CD14-positive monocyte (primary cell): ENCODE data around the gene IL18RAP. TPM values are rescaled to one million over a fixed set of nuclear protein-coding genes. Genes with fewer than 3 reads are reported as not detected.

Experiments
- DNase-seq, 3 donors: peaks; one replicate each; pipeline ENCODE4 v3.0.0-alpha.2; 2011 to 2022
- H2AFZ ChIP-seq: 2 replicates; pipeline ENCODE4 v1.6.0; 2012; ENCODE audit warnings: mild to moderate bottlenecking, low read depth, low read length, inconsistent platforms; ENCODE audit not compliant: insufficient read depth, poor library complexity, severe bottlenecking
- H3K27ac ChIP-seq, 2 donors: 1 replicate in 1 of 2; 2 replicates in 1 of 2; pipeline ENCODE4 v1.5.1; 2012 to 2013; ENCODE audit warnings: low read length in 2 of 2, control low read depth in 1 of 2, inconsistent platforms in 1 of 2, low read depth in 1 of 2, mild to moderate bottlenecking in 1 of 2
- H3K27me3 ChIP-seq, 2 donors: one replicate each; pipeline versions ENCODE4 v1.6.0 to v1.6.1; 2011 to 2013; ENCODE audit warnings: low read length in 2 of 2; ENCODE audit not compliant: control insufficient read depth in 2 of 2, insufficient read depth in 2 of 2
- H3K36me3 ChIP-seq, 2 donors: replicated peaks in 1 of 2; 1 replicate in 1 of 2; 2 replicates in 1 of 2; pipeline versions ENCODE4 v1.5.1 to v1.6.1; 2012 to 2013; ENCODE audit warnings: low read length in 2 of 2, control low read depth in 1 of 2, inconsistent platforms in 1 of 2, mild to moderate bottlenecking in 1 of 2; ENCODE audit not compliant: insufficient read depth in 2 of 2, control insufficient read depth in 1 of 2
- H3K4me1 ChIP-seq, 2 donors: 1 replicate in 1 of 2; 2 replicates in 1 of 2; pipeline versions ENCODE4 v1.5.1 to v1.6.1; 2012 to 2013; ENCODE audit warnings: low read length in 2 of 2, control low read depth in 1 of 2, inconsistent platforms in 1 of 2, mild to moderate bottlenecking in 1 of 2, moderate library complexity in 1 of 2; ENCODE audit not compliant: insufficient read depth in 2 of 2, control insufficient read depth in 1 of 2
- H3K4me2 ChIP-seq: replicated peaks from 2 replicates; pipeline ENCODE3; 2012; ENCODE audit warnings: low read length, moderate library complexity, mild to moderate bottlenecking; ENCODE audit not compliant: poor library complexity, severe bottlenecking; ENCODE audit errors: extremely low read depth
- H3K4me3 ChIP-seq, 3 experiments: fragments of 200-600 bp in 1 of 3; sonication (generic) in 1 of 3; replicated peaks in 1 of 3; 1 replicate in 2 of 3; 2 replicates in 1 of 3; pipeline ENCODE4 v1.5.1; 2011 to 2013; ENCODE audit warnings: low read length in 3 of 3, mild to moderate bottlenecking in 3 of 3, control low read depth in 2 of 3, low read depth in 2 of 3, inconsistent platforms in 1 of 3, moderate library complexity in 1 of 3
- H3K79me2 ChIP-seq: 2 replicates; pipeline ENCODE4 v1.6.0; 2012; ENCODE audit warnings: mild to moderate bottlenecking, control low read depth, inconsistent platforms, low read length, moderate library complexity; ENCODE audit not compliant: insufficient read depth
- H3K9ac ChIP-seq: 2 replicates; pipeline ENCODE4 v1.6.0; 2017; ENCODE audit warnings: low read length, mild to moderate bottlenecking; ENCODE audit not compliant: insufficient read depth, poor library complexity, severe bottlenecking
- H3K9me3 ChIP-seq, 2 donors: replicated peaks in 1 of 2; 1 replicate in 1 of 2; 2 replicates in 1 of 2; pipeline versions ENCODE4 v1.5.1 to v1.6.1; 2012 to 2013; ENCODE audit warnings: low read length in 2 of 2, control low read depth in 1 of 2; ENCODE audit not compliant: control insufficient read depth in 1 of 2, insufficient read depth in 1 of 2
- H4K20me1 ChIP-seq: 2 replicates; pipeline ENCODE4 v1.6.0; 2012; ENCODE audit warnings: mild to moderate bottlenecking, low read length, control low read depth, moderate library complexity; ENCODE audit not compliant: insufficient read depth
- H3K27ac Mint-ChIP-seq, 7 donors: one replicate each; pipeline ENCODE4 v1.8.0; 2020; ENCODE audit warnings: mild to moderate bottlenecking in 7 of 7, mixed read lengths in 7 of 7, moderate library complexity in 6 of 7, inconsistent platforms in 2 of 7
- H3K27me3 Mint-ChIP-seq, 3 donors: one replicate each; pipeline ENCODE4 v1.8.0; 2021 to 2022; ENCODE audit warnings: low read depth in 3 of 3, mild to moderate bottlenecking in 3 of 3, mixed read lengths in 3 of 3, moderate library complexity in 3 of 3, inconsistent platforms in 1 of 3
- H3K36me3 Mint-ChIP-seq, 2 donors: one replicate each; pipeline ENCODE4 v1.8.0; 2020; ENCODE audit warnings: mixed read lengths in 2 of 2, inconsistent platforms in 1 of 2, mild to moderate bottlenecking in 1 of 2
- H3K4me1 Mint-ChIP-seq: one replicate; pipeline ENCODE4 v1.8.0; 2020; ENCODE audit warnings: mild to moderate bottlenecking, mixed read lengths
- H3K4me3 Mint-ChIP-seq, 2 donors: one replicate each; pipeline ENCODE4 v1.8.0; 2020; ENCODE audit warnings: mild to moderate bottlenecking in 2 of 2, mixed read lengths in 2 of 2, moderate library complexity in 1 of 2
- H3K9me3 Mint-ChIP-seq, 7 donors: one replicate each; pipeline ENCODE4 v1.8.0; 2020 to 2022; ENCODE audit warnings: mixed read lengths in 7 of 7, mild to moderate bottlenecking in 6 of 7, moderate library complexity in 6 of 7, inconsistent platforms in 2 of 7
- WGBS: methylation state at CpG from one replicate; pipeline ENCODE4 v1.1.5; 2013; ENCODE audit warnings: missing lambda C conversion rate; ENCODE audit not compliant: insufficient coverage; 5-methylcytosine and 5-hydroxymethylcytosine counted together
- intact Hi-C, 2 donors: fragments of 100-400 bp; cut with micrococcal nuclease; formaldehyde crosslinking; loops; one replicate each; pipeline versions ENCODE4 v1.15.0 to v1.15.1; 2023
- polyA minus RNA-seq: library from RNA; depleted of rRNA, polyadenylated mRNA; stranded (reverse); fragments of >200 nt; gene quantifications from 2 replicates; pipeline ENCODE4 v1.2.3, GENCODE V29; 2012
- polyA plus RNA-seq, 3 donors: library from polyadenylated mRNA; depleted of rRNA in 1 of 3; unstranded in 2 of 3; stranded (reverse) in 1 of 3; fragments of 300-500 nt in 2 of 3; fragments of >200 nt in 1 of 3; fragmentation: Illumina TruSeq in 2 of 3; gene quantifications; 1 replicate in 2 of 3; 2 replicates in 1 of 3; pipeline ENCODE4 v1.2.3, GENCODE V29; 2012 to 2021
- total RNA-seq, 12 experiments: library from RNA in 1 of 12; stranded (reverse) in 1 of 12; fragments of 120-200 nt in 1 of 12; gene quantifications; one replicate each; pipeline ENCODE4 v1.2.4 and lab custom pipeline; 2013 to 2026; ENCODE audit warnings: mixed read lengths in 6 of 12, inconsistent platforms in 1 of 12
- TF ChIP-seq, protein P1 (sequence below): fragments of 200-600 bp; IDR thresholded peaks from one replicate; pipeline ENCODE4 v1.8.0; 2022; ENCODE audit warnings: antibody characterized with exemption, mild to moderate bottlenecking

The IL18RAP gene, protein sequence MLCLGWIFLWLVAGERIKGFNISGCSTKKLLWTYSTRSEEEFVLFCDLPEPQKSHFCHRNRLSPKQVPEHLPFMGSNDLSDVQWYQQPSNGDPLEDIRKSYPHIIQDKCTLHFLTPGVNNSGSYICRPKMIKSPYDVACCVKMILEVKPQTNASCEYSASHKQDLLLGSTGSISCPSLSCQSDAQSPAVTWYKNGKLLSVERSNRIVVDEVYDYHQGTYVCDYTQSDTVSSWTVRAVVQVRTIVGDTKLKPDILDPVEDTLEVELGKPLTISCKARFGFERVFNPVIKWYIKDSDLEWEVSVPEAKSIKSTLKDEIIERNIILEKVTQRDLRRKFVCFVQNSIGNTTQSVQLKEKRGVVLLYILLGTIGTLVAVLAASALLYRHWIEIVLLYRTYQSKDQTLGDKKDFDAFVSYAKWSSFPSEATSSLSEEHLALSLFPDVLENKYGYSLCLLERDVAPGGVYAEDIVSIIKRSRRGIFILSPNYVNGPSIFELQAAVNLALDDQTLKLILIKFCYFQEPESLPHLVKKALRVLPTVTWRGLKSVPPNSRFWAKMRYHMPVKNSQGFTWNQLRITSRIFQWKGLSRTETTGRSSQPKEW
- 0.13 TPM for total RNA-seq (2013)
- polyA plus RNA-seq (under 1 TPM in 1 of 3 donors, not detected in 2; 0.24 TPM), polyA minus RNA-seq (0.55 TPM in 1 of 2 replicates, not detected in the other), total RNA-seq (lab: John Stamatoyannopoulos, UW) (0.11 to 3.0 (median 0.67) reads per million in 11 experiments)

DNA sequence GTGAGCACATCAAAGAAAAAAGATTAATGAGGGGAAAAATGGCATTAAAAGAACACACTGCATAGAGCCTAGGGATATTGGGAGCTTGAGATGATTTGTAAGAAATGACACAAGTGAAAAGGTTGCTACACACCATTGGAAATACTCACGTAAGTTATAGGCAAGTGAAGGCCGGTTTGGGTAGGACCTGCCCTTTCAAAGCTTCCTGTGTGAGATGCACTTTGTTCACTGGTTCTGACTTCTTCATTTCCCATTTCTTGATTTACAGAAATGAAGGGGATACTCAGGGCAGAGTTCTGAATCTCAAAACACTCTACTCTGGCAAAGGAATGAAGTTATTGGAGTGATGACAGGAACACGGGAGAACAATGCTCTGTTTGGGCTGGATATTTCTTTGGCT is at the start of gene IL18RAP:
Gene IL18RAP, plus strand, starts transcription at position 251 of the 400 bp plus-strand sequence. Its CDS starts 118 bp downstream, at position 369.
- Mint-ChIP-seq H3K27ac (peak within 1 kb of the TSS in 4 of 7 donors; percentile 35 to 58 (median 44)), H3K9me3 (no peaks in the 10 kb centered on the region), H3K36me3 (no peaks in the 10 kb centered on the region), H3K4me3 (no peak within 1 kb of the TSS), H3K4me1 (peaks cover 59% of the 10 kb centered on the region), H3K27me3 (peaks cover 0 to 3% (median 0%) of the 10 kb centered on the region in 3 donors)
- intact Hi-C loops = no loop called here
- Histone ChIP-seq H3K27ac (no peak within 1 kb of the TSS), H2AFZ (no peak within 1 kb of the TSS), H4K20me1 (no peaks in the 10 kb centered on the region), H3K79me2 (no peaks in the 10 kb centered on the region), H3K4me3 (no peak within 1 kb of the TSS), H3K36me3 (no peaks in the 10 kb centered on the region), H3K9ac (no peak within 1 kb of the TSS), H3K27me3 (no peaks in the 10 kb centered on the region), H3K4me1 (peaks cover 58 to 72% of the 10 kb centered on the region in 2 donors), H3K9me3 (no peaks in the 10 kb centered on the region), H3K4me2 (peak within 1 kb of the TSS; percentile 1)
- WGBS = no CpG with 5 or more reads among the region's 3 CpGs
- peak; percentile 27 to 48 (median 36) for DNase-seq
- TF ChIP-seq, protein P1, sequence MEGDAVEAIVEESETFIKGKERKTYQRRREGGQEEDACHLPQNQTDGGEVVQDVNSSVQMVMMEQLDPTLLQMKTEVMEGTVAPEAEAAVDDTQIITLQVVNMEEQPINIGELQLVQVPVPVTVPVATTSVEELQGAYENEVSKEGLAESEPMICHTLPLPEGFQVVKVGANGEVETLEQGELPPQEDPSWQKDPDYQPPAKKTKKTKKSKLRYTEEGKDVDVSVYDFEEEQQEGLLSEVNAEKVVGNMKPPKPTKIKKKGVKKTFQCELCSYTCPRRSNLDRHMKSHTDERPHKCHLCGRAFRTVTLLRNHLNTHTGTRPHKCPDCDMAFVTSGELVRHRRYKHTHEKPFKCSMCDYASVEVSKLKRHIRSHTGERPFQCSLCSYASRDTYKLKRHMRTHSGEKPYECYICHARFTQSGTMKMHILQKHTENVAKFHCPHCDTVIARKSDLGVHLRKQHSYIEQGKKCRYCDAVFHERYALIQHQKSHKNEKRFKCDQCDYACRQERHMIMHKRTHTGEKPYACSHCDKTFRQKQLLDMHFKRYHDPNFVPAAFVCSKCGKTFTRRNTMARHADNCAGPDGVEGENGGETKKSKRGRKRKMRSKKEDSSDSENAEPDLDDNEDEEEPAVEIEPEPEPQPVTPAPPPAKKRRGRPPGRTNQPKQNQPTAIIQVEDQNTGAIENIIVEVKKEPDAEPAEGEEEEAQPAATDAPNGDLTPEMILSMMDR = no peak

DNA sequence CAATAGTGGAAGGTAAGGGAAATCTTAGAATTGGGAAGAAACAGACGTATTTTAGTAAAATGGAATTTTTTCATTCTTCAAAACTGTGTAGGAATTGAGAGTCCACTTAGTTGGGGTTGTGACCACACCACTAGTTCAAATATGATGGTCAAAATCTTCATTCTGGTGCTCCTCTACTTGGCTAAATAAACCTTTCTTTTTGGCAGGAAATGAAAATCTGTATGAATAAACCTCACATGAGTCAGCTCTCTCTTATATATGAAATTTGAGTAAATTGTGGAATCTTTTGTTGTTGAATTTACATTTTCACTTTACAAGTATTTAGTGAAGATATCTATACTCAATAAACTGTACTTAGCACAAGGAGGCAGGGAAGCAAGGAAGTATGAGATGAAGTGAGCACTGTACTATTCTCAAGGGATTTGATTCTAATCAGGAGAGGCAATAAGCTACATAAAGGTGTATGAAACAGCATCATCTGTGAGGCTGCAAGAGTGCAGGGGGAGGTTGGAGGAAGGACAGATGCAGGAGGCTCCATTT is 46.8 kb upstream of the IL18RAP start:
- Mint-ChIP-seq H3K4me1 (no peaks in the 10 kb centered on the region), H3K4me3 (no peak overlapping the region), H3K9me3 (peaks cover 0 to 15% (median 4%) of the 10 kb centered on the region in 7 donors), H3K27me3 (peaks cover 0 to 12% (median 3%) of the 10 kb centered on the region in 3 donors), H3K36me3 (no peaks in the 10 kb centered on the region), H3K27ac (no peak overlapping the region)
- intact Hi-C loops = no loop called here
- H3K27me3 ChIP-seq = no peaks in the 10 kb centered on the region
- no peak overlapping the region for H3K4me3 ChIP-seq
- H3K4me2 ChIP-seq = no peak overlapping the region
- H3K79me2 ChIP-seq = no peaks in the 10 kb centered on the region
- H3K9me3 ChIP-seq = peaks cover 0 to 8% of the 10 kb centered on the region in 2 donors
- no peak for DNase-seq
- no peaks in the 10 kb centered on the region for H4K20me1 ChIP-seq
- TF ChIP-seq, protein P1 = no peak
- no peak overlapping the region for H2AFZ ChIP-seq
- WGBS = no CpG with 5 or more reads among the region's 1 CpG
- H3K9ac ChIP-seq = no peak overlapping the region
- H3K27ac ChIP-seq = no peak overlapping the region
- no peaks in the 10 kb centered on the region for H3K4me1 ChIP-seq
- no peaks in the 10 kb centered on the region for H3K36me3 ChIP-seq
